Natural killer cell (primary cell): ENCODE measurements around the gene DHX16. TPM values are rescaled to one million over a fixed set of nuclear protein-coding genes. Genes with fewer than 3 reads are reported as not detected.
A peak's percentile ranks its signal among the peaks of the same experiment; 100 is the strongest.
"Not testable (repeated sequence)": the region's sequence is repeated elsewhere in the genome, so short reads cannot be mapped to it uniquely, and the experiment has no call there.

Experiments used
- ATAC-seq, 3 donors: fragments of 150-1000 bp in 2 of 3; fragments of 200-7000 bp in 1 of 3; cut with Tn5 transposase; 1 replicate in 1 of 3; 2 replicates in 2 of 3; pipeline ENCODE4 v1.10.0; 2021; ENCODE audit warnings: mild to moderate bottlenecking in 2 of 3, moderate library complexity in 2 of 3
- DNase-seq, 2 donors: peaks; one replicate each; pipeline versions ENCODE4 v3.0.0 to v3.0.0-alpha.2; 2013 to 2021; ENCODE audit warnings: mixed read lengths in 1 of 2
- H3K27ac ChIP-seq: one replicate; pipeline ENCODE4 v1.5.1; 2013; ENCODE audit warnings: mild to moderate bottlenecking, low read length
- H3K27me3 ChIP-seq: one replicate; pipeline ENCODE4 v1.6.1; 2013; ENCODE audit warnings: low read length; ENCODE audit not compliant: control insufficient read depth, insufficient read depth
- H3K36me3 ChIP-seq: one replicate; pipeline ENCODE4 v1.6.1; 2013; ENCODE audit warnings: low read length; ENCODE audit not compliant: control insufficient read depth, insufficient read depth
- H3K4me1 ChIP-seq: one replicate; pipeline ENCODE4 v1.6.1; 2013; ENCODE audit warnings: low read length; ENCODE audit not compliant: control insufficient read depth, insufficient read depth
- H3K4me3 ChIP-seq: one replicate; pipeline ENCODE4 v1.5.1; 2013; ENCODE audit warnings: low read length
- H3K9me3 ChIP-seq: one replicate; pipeline ENCODE4 v1.6.1; 2013; ENCODE audit warnings: low read length; ENCODE audit not compliant: control insufficient read depth, insufficient read depth
- H3K27ac Mint-ChIP-seq, 2 donors: one replicate each; pipeline ENCODE4 v1.8.0; 2022; ENCODE audit warnings: mild to moderate bottlenecking in 2 of 2, mixed read lengths in 2 of 2, moderate library complexity in 1 of 2
- H3K27me3 Mint-ChIP-seq, 2 donors: one replicate each; pipeline ENCODE4 v1.8.0; 2022; ENCODE audit warnings: low read depth in 2 of 2, mixed read lengths in 2 of 2
- H3K36me3 Mint-ChIP-seq: one replicate; pipeline ENCODE4 v1.8.0; 2022; ENCODE audit warnings: mixed read lengths
- H3K4me1 Mint-ChIP-seq, 2 donors: one replicate each; pipeline ENCODE4 v1.8.0; 2022; ENCODE audit warnings: mixed read lengths in 2 of 2
- H3K4me3 Mint-ChIP-seq: one replicate; pipeline ENCODE4 v1.8.0; 2022; ENCODE audit warnings: mild to moderate bottlenecking, moderate library complexity, mixed read lengths
- H3K9me3 Mint-ChIP-seq, 2 donors: one replicate each; pipeline ENCODE4 v1.8.0; 2022; ENCODE audit warnings: mixed read lengths in 2 of 2
- WGBS: methylation state at CpG from one replicate; pipeline ENCODE4 v1.1.7; 2013; ENCODE audit warnings: missing lambda C conversion rate; ENCODE audit not compliant: insufficient coverage; 5-methylcytosine and 5-hydroxymethylcytosine counted together
- intact Hi-C: fragments of 100-400 bp; cut with micrococcal nuclease; formaldehyde crosslinking; loops from one replicate; pipeline ENCODE4 v1.14.2; 2022
- total RNA-seq, 4 donors: library from RNA; stranded (reverse); fragments of 120-200 nt in 1 of 4; gene quantifications; one replicate each; pipeline versions ENCODE4 v1.2.3 to v1.2.4, GENCODE V29; 2013 to 2022
- TF ChIP-seq, protein P1 (sequence below): fragments of 200-600 bp; IDR thresholded peaks from one replicate; pipeline ENCODE4 v1.8.0; 2022; ENCODE audit warnings: antibody characterized with exemption

Gene DHX16
- total RNA-seq, 3 donors from 2014 or later (not counting 1 experiment from before 2014, with no cell fraction given): 27.3 to 35.7 (median 27.7) TPM

DNA sequence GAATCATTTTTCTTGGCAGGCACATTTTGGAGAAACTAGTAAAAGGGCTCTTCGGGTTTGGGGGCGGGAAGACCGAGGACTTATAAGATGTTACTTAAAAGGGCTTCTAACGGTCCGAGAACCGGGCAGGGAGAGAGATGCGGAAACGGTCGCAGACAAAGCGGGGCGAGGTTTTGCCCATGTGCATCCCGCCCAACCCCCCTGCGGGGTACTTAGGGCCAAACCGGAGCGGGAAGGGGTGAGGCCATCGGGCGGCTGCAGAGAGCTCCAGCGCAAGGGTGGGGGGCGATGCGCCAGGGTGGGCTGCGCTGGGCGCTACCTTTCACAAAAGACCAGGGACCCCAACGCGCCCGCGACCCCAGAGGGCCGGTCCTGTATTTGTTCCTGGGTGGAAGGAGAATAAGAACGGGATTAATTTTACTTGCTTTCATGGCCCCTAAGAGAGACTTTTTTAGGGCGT is 48.0 kb upstream of the DHX16 start:
- H3K27me3 Mint-ChIP-seq: no peaks in the 10 kb centered on the region
- Histone ChIP-seq H3K4me3 (peak overlapping the region; percentile 93), H3K9me3 (no peaks in the 10 kb centered on the region), H3K36me3 (peaks cover 35% of the 10 kb centered on the region), H3K27me3 (no peaks in the 10 kb centered on the region), H3K4me1 (peaks cover 43% of the 10 kb centered on the region), H3K27ac (peak overlapping the region; percentile 93)
- H3K27ac Mint-ChIP-seq: peak overlapping the region; percentile 96 to 100
- H3K4me3 Mint-ChIP-seq: peak overlapping the region; percentile 92
- peaks cover 70 to 73% of the 10 kb centered on the region in 2 donors for H3K4me1 Mint-ChIP-seq
- ATAC-seq (no peak), DNase-seq (peak; percentile 59 to 73)
- TF ChIP-seq, protein P1, sequence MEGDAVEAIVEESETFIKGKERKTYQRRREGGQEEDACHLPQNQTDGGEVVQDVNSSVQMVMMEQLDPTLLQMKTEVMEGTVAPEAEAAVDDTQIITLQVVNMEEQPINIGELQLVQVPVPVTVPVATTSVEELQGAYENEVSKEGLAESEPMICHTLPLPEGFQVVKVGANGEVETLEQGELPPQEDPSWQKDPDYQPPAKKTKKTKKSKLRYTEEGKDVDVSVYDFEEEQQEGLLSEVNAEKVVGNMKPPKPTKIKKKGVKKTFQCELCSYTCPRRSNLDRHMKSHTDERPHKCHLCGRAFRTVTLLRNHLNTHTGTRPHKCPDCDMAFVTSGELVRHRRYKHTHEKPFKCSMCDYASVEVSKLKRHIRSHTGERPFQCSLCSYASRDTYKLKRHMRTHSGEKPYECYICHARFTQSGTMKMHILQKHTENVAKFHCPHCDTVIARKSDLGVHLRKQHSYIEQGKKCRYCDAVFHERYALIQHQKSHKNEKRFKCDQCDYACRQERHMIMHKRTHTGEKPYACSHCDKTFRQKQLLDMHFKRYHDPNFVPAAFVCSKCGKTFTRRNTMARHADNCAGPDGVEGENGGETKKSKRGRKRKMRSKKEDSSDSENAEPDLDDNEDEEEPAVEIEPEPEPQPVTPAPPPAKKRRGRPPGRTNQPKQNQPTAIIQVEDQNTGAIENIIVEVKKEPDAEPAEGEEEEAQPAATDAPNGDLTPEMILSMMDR: no peak
- 0% methylated on average over 29 of the region's 29 CpGs for WGBS
- no peaks in the 10 kb centered on the region for H3K9me3 Mint-ChIP-seq
- intact Hi-C loops: loop anchor here (1.0 to 2.0 kb wide), 3 partner anchors 74 to 232 kb away; partner anchors contain the start of genes C6orf136, HLA-E, MRPS18B and PPP1R10
- H3K36me3 Mint-ChIP-seq: peaks cover 14% of the 10 kb centered on the region

DNA sequence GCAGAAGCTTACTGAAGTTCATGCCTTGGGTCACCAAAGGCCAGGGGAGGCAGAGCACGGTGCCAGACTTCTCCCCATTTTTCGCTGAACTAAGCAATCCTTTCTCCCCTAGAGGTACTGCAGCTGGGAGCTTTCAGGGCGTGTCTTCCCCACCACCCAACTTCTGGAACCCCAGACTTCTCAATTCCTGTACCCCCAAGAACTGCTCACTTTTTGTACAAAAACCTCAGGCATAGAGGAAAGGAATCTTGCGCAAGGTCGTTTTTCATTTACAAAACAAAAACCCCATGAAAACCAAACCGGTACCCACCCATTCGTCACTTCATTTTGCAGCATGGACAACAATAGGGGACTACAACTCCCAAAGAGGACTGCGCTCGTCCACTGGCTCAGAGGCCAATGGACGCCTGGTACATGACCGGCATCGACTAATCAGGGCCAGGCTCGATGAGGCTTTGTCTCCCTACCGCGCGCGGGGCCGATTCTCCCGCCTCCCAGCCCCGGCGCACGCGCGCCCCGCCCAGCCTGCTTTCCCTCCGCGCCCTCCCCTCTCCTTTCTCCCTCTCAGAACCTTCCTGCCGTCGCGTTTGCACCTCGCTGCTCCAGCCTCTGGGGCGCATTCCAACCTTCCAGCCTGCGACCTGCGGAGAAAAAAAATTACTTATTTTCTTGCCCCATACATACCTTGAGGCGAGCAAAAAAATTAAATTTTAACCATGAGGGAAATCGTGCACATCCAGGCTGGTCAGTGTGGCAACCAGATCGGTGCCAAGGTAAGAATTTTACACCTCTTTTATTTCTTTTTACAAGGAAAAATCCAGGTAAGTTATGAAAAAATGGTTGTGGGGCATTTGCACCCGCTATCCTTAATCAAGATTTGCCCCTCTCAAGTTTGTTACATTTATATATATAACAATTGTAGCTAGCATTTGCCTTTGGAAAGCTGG is 47.3 kb upstream of the DHX16 start, which contains the start of gene TUBB:
TUBB (plus strand) TSS at position 562 of the 947 bp plus-strand sequence; CDS start at position 717, 155 bp downstream.
- peak within 1 kb of the TSS; percentile 93 for H3K4me3 ChIP-seq
- no peaks in the 10 kb centered on the region for H3K9me3 Mint-ChIP-seq
- H3K4me3 Mint-ChIP-seq: peak within 1 kb of the TSS; percentile 92
- H3K9me3 ChIP-seq: no peaks in the 10 kb centered on the region
- peaks cover 10% of the 10 kb centered on the region for H3K36me3 Mint-ChIP-seq
- H3K27me3 Mint-ChIP-seq: no peaks in the 10 kb centered on the region
- H3K36me3 ChIP-seq: peaks cover 29% of the 10 kb centered on the region
- H3K4me1 Mint-ChIP-seq: peaks cover 72 to 74% of the 10 kb centered on the region in 2 donors
- H3K27ac Mint-ChIP-seq: peak within 1 kb of the TSS; percentile 96 to 100
- H3K27me3 ChIP-seq: no peaks in the 10 kb centered on the region
- TF ChIP-seq, protein P1: no peak
- intact Hi-C loops: loop anchor here (1.0 to 5.0 kb wide), 4 partner anchors 73 to 947 kb away; partner anchors contain the start of genes C6orf136, CSNK2B, HLA-E and LY6G5B
- WGBS: under 1% methylated on average over 35 of the region's 38 CpGs
- peaks cover 43% of the 10 kb centered on the region for H3K4me1 ChIP-seq
- ATAC-seq (peak; percentile 58 to 75 (median 63)), DNase-seq (peak; percentile 92 to 98)
- peak within 1 kb of the TSS; percentile 93 for H3K27ac ChIP-seq

DNA sequence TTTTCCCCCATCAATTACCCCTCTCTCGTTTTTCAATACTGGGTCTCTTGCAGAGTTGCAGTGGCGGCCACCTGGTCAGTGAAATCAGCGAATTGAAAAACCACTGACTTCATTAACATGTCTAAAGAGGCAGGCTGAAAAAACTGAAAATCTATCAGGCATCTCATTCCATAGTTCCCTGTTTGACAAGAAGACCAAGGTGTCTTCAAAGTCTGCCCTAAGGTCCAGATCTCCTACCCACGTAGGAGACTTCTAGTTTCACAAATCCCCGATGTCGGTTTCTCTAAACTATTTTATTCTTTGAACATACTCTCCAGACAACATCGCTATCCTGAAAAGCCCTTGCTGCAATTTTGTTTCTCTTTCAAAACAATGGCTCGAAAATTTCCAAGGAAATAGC is 46.5 kb upstream of the DHX16 start:
- Mint-ChIP-seq H3K9me3 (no peaks in the 10 kb centered on the region), H3K4me3 (peak overlapping the region; percentile 92), H3K4me1 (peaks cover 65 to 70% of the 10 kb centered on the region in 2 donors), H3K27ac (peak overlapping the region; percentile 96 to 100), H3K36me3 (peaks cover 3% of the 10 kb centered on the region), H3K27me3 (no peaks in the 10 kb centered on the region)
- H3K4me1 ChIP-seq: peaks cover 43% of the 10 kb centered on the region
- WGBS: 28% methylated on average over 7 of the region's 8 CpGs
- H3K9me3 ChIP-seq: no peaks in the 10 kb centered on the region
- ATAC-seq (no peak), DNase-seq (no peak)
- H3K36me3 ChIP-seq: peaks cover 23% of the 10 kb centered on the region
- peak overlapping the region; percentile 93 for H3K4me3 ChIP-seq
- TF ChIP-seq, protein P1: no peak
- intact Hi-C loops: loop anchor here (5.0 kb wide), 1 partner anchor 948 kb away; the partner anchor contains the start of genes CSNK2B and LY6G5B
- no peaks in the 10 kb centered on the region for H3K27me3 ChIP-seq
- peak overlapping the region; percentile 52 for H3K27ac ChIP-seq

DNA sequence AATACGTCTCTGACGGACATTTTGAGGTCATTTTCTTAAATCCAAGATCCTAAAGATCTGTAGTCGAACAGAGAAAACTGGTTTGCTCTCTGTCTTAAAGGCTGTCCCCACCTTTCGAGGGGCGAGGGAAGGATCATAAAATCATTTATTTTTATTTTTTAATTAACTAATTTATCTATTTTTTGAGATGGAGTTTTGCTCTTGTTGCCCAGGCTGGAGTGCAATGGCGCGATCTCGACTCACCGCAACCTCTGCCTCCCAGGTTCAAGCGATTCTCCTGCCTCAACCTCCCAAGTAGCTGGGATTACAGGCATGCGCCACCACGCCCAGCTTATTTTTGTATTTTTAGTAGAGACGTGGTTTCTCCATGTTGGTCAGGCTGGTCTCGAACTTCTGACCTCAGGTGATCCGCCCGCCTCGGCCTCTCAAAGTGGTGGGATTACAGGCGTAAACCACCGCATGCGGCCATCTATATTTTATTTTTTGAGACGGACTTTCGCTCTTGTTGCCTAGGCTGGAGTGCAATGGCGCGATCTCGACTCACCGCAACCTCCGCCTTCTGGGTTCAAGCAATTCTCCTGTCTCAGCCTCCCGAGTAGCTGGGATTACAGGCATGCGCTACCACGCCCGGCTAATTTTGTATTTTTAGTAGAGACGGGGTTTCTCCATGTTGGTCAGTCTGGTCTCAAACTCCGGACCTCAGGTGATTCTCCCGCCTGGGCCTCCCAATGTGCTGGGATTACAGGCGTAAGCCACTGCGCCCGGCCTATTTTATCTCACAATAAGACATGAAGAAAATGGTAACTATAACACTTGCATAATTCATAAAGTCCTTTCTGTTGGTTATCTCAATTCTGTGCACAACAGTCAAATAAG is 45.3 kb upstream of the DHX16 start:
- not testable (repeated sequence) for H3K27me3 ChIP-seq, DNase-seq, H3K9me3 Mint-ChIP-seq, ATAC-seq, H3K9me3 ChIP-seq, H3K27me3 Mint-ChIP-seq, H3K36me3 Mint-ChIP-seq
- Mint-ChIP-seq H3K27ac (peak overlapping the region; percentile 97 to 100), H3K4me1 (peaks cover 60 to 62% of the 10 kb centered on the region in 2 donors), H3K4me3 (peak overlapping the region; percentile 98)
- H3K4me3 ChIP-seq: peak overlapping the region; percentile 34
- 81% methylated on average over 30 of the region's 37 CpGs for WGBS
- H3K4me1 ChIP-seq: peaks cover 37% of the 10 kb centered on the region
- intact Hi-C loops: loop anchor here (1.0 to 5.0 kb wide), 4 partner anchors 31 to 949 kb away; partner anchors contain the start of genes CSNK2B, GNL1 and LY6G5B
- peaks cover 20% of the 10 kb centered on the region for H3K36me3 ChIP-seq
- H3K27ac ChIP-seq: peak overlapping the region; percentile 50
